ENCODE measurements around the gene TET2. TPM values are rescaled to one million over a fixed set of nuclear protein-coding genes. Genes with fewer than 3 reads are reported as not detected.

Gene TET2
- polyA plus RNA-seq (2013), result 23.1 TPM

GRCh38 chr4:105146276-105147015 lies at the start of gene TET2:
TET2 (plus strand) TSS chr4:105146876; CDS start chr4:105233943, 87,067 bp downstream.
- peak within 1 kb of the TSS; percentile 87 to 100 (median 95) for H3K4me3 ChIP-seq (ENCODE audit: control insufficient read depth in 1 of 7, extremely low read depth in 1 of 7, insufficient read depth in 4 of 7, low read depth in 2 of 7, low read length in 6 of 7)
- no peaks in the 10 kb centered on the region for H3K27me3 ChIP-seq (replicated peaks in 2 of 5; ENCODE audit: control insufficient read depth in 4 of 5, insufficient read depth in 5 of 5, low read length in 4 of 5)
- WGBS (ENCODE audit: insufficient coverage), result 0% methylated on average over 58 of the region's 77 CpGs
- H3K9me3 ChIP-seq (ENCODE audit: control extremely low read depth in 1 of 5, control insufficient read depth in 4 of 5, insufficient read depth in 2 of 5, low read depth in 1 of 5, low read length in 4 of 5), result no peaks in the 10 kb centered on the region
- DNase-seq, result peak; percentile 90 to 95 (median 92)
- ChIA-PET CTCF (interaction anchor here (0.6 to 2.0 kb wide), 5 partner anchors 9 to 328 kb away, joined by 3 to 9 read pairs (median 3); partner anchors contain the start of gene PPA2), POLR2A (interaction anchor here (0.5 to 1.2 kb wide), 5 partner anchors 32 to 203 kb away, joined by 3 to 5 read pairs (median 3); no protein-coding TSS in a partner anchor)
- H3K4me1 ChIP-seq (ENCODE audit: control extremely low read depth in 1 of 4, control insufficient read depth in 4 of 4, insufficient read depth in 4 of 4, low read length in 3 of 4), result peaks cover 9 to 51% (median 30%) of the 10 kb centered on the region in 4 experiments
- peaks cover 0 to 3% (median 0%) of the 10 kb centered on the region in 4 experiments for H3K36me3 ChIP-seq (ENCODE audit: control insufficient read depth in 4 of 4, insufficient read depth in 4 of 4, low read length in 3 of 4)
- peak within 1 kb of the TSS; percentile 96 to 99 for H3K27ac ChIP-seq (ENCODE audit: insufficient read depth in 1 of 2, low read depth in 1 of 2, low read length in 2 of 2, poor library complexity in 1 of 2, severe bottlenecking in 2 of 2)

- no peak overlapping the region for H3K27ac ChIP-seq (ENCODE audit: insufficient read depth in 1 of 2, low read depth in 1 of 2, low read length in 2 of 2, poor library complexity in 1 of 2, severe bottlenecking in 2 of 2)
- POLR2A ChIA-PET, result interaction anchor here (0.6 kb wide), 1 partner anchor 13 kb away, joined by 3 read pairs; no protein-coding TSS in a partner anchor
- H3K4me1 ChIP-seq (ENCODE audit: control extremely low read depth in 1 of 4, control insufficient read depth in 4 of 4, insufficient read depth in 4 of 4, low read length in 3 of 4), result peaks cover 0 to 6% (median 0%) of the 10 kb centered on the region in 4 experiments
- H3K9me3 ChIP-seq (ENCODE audit: control extremely low read depth in 1 of 5, control insufficient read depth in 4 of 5, insufficient read depth in 2 of 5, low read depth in 1 of 5, low read length in 4 of 5), result peaks cover 0 to 22% (median 3%) of the 10 kb centered on the region in 5 experiments
- no peaks in the 10 kb centered on the region for H3K27me3 ChIP-seq (replicated peaks in 2 of 5; ENCODE audit: control insufficient read depth in 4 of 5, insufficient read depth in 5 of 5, low read length in 4 of 5)
- CTCF ChIA-PET, result no interaction called here
- no peak overlapping the region for H3K4me3 ChIP-seq (ENCODE audit: control insufficient read depth in 1 of 7, extremely low read depth in 1 of 7, insufficient read depth in 4 of 7, low read depth in 2 of 7, low read length in 6 of 7)
- DNase-seq, result no peak
- no peaks in the 10 kb centered on the region for H3K36me3 ChIP-seq (ENCODE audit: control insufficient read depth in 4 of 4, insufficient read depth in 4 of 4, low read length in 3 of 4)
Measured at GRCh38 chr4:105102016-105102415, 44.7 kb upstream of the TET2 start.

- CTCF ChIA-PET, result no interaction called here
- Histone ChIP-seq H3K4me3 (ENCODE audit: control insufficient read depth in 1 of 7, extremely low read depth in 1 of 7, insufficient read depth in 4 of 7, low read depth in 2 of 7, low read length in 6 of 7) (no peak overlapping the region), H3K27me3 (replicated peaks in 2 of 5; ENCODE audit: control insufficient read depth in 4 of 5, insufficient read depth in 5 of 5, low read length in 4 of 5) (no peaks in the 10 kb centered on the region), H3K4me1 (ENCODE audit: control extremely low read depth in 1 of 4, control insufficient read depth in 4 of 4, insufficient read depth in 4 of 4, low read length in 3 of 4) (peaks cover 0 to 11% (median 0%) of the 10 kb centered on the region in 4 experiments), H3K9me3 (ENCODE audit: control extremely low read depth in 1 of 5, control insufficient read depth in 4 of 5, insufficient read depth in 2 of 5, low read depth in 1 of 5, low read length in 4 of 5) (no peaks in the 10 kb centered on the region), H3K36me3 (ENCODE audit: control insufficient read depth in 4 of 4, insufficient read depth in 4 of 4, low read length in 3 of 4) (no peaks in the 10 kb centered on the region), H3K27ac (ENCODE audit: insufficient read depth in 1 of 2, low read depth in 1 of 2, low read length in 2 of 2, poor library complexity in 1 of 2, severe bottlenecking in 2 of 2) (no peak overlapping the region)
- DNase-seq, result no peak
- POLR2A ChIA-PET, result no interaction called here
Measured at GRCh38 chr4:105106426-105106825, 40.2 kb upstream of the TET2 start.

GRCh38 chr4:105107095-105107856 lies 39.4 kb upstream of the TET2 start:
- Histone ChIP-seq H3K27ac (ENCODE audit: insufficient read depth in 1 of 2, low read depth in 1 of 2, low read length in 2 of 2, poor library complexity in 1 of 2, severe bottlenecking in 2 of 2) (no peak overlapping the region), H3K4me1 (ENCODE audit: control extremely low read depth in 1 of 4, control insufficient read depth in 4 of 4, insufficient read depth in 4 of 4, low read length in 3 of 4) (peaks cover 0 to 12% (median 0%) of the 10 kb centered on the region in 4 experiments), H3K36me3 (ENCODE audit: control insufficient read depth in 4 of 4, insufficient read depth in 4 of 4, low read length in 3 of 4) (no peaks in the 10 kb centered on the region), H3K9me3 (ENCODE audit: control extremely low read depth in 1 of 5, control insufficient read depth in 4 of 5, insufficient read depth in 2 of 5, low read depth in 1 of 5, low read length in 4 of 5) (no peaks in the 10 kb centered on the region), H3K4me3 (ENCODE audit: control insufficient read depth in 1 of 7, extremely low read depth in 1 of 7, insufficient read depth in 4 of 7, low read depth in 2 of 7, low read length in 6 of 7) (no peak overlapping the region), H3K27me3 (replicated peaks in 2 of 5; ENCODE audit: control insufficient read depth in 4 of 5, insufficient read depth in 5 of 5, low read length in 4 of 5) (no peaks in the 10 kb centered on the region)
- CTCF ChIA-PET, result no interaction called here
- DNase-seq, result peak in 2 of 3 donors; percentile 21 to 25
- 97% methylated on average over 4 of the region's 5 CpGs for WGBS (ENCODE audit: insufficient coverage)
- POLR2A ChIA-PET, result no interaction called here

GRCh38 chr4:105108971-105109370 lies 37.7 kb upstream of the TET2 start:
- no peak for DNase-seq
- H3K27ac ChIP-seq (ENCODE audit: insufficient read depth in 1 of 2, low read depth in 1 of 2, low read length in 2 of 2, poor library complexity in 1 of 2, severe bottlenecking in 2 of 2), result no peak overlapping the region
- ChIA-PET POLR2A (no interaction called here), CTCF (no interaction called here)
- no peaks in the 10 kb centered on the region for H3K27me3 ChIP-seq (replicated peaks in 2 of 5; ENCODE audit: control insufficient read depth in 4 of 5, insufficient read depth in 5 of 5, low read length in 4 of 5)
- H3K9me3 ChIP-seq (ENCODE audit: control extremely low read depth in 1 of 5, control insufficient read depth in 4 of 5, insufficient read depth in 2 of 5, low read depth in 1 of 5, low read length in 4 of 5), result no peaks in the 10 kb centered on the region
- H3K4me3 ChIP-seq (ENCODE audit: control insufficient read depth in 1 of 7, extremely low read depth in 1 of 7, insufficient read depth in 4 of 7, low read depth in 2 of 7, low read length in 6 of 7), result no peak overlapping the region
- H3K4me1 ChIP-seq (ENCODE audit: control extremely low read depth in 1 of 4, control insufficient read depth in 4 of 4, insufficient read depth in 4 of 4, low read length in 3 of 4), result peaks cover 5 to 28% (median 14%) of the 10 kb centered on the region in 4 experiments
- H3K36me3 ChIP-seq (ENCODE audit: control insufficient read depth in 4 of 4, insufficient read depth in 4 of 4, low read length in 3 of 4), result no peaks in the 10 kb centered on the region

- H3K36me3 ChIP-seq (ENCODE audit: control insufficient read depth in 4 of 4, insufficient read depth in 4 of 4, low read length in 3 of 4), result no peaks in the 10 kb centered on the region
- DNase-seq, result no peak
- H3K27ac ChIP-seq (ENCODE audit: insufficient read depth in 1 of 2, low read depth in 1 of 2, low read length in 2 of 2, poor library complexity in 1 of 2, severe bottlenecking in 2 of 2), result no peak overlapping the region
- H3K4me3 ChIP-seq (ENCODE audit: control insufficient read depth in 1 of 7, extremely low read depth in 1 of 7, insufficient read depth in 4 of 7, low read depth in 2 of 7, low read length in 6 of 7), result no peak overlapping the region
- WGBS (ENCODE audit: insufficient coverage), result no CpG with 5 or more reads among the region's 1 CpG
- CTCF ChIA-PET, result no interaction called here
- POLR2A ChIA-PET, result interaction anchor here (0.6 to 0.7 kb wide), 2 partner anchors 24 to 34 kb away, joined by 5 to 8 read pairs; no protein-coding TSS in a partner anchor
- no peaks in the 10 kb centered on the region for H3K27me3 ChIP-seq (replicated peaks in 2 of 5; ENCODE audit: control insufficient read depth in 4 of 5, insufficient read depth in 5 of 5, low read length in 4 of 5)
- H3K9me3 ChIP-seq (ENCODE audit: control extremely low read depth in 1 of 5, control insufficient read depth in 4 of 5, insufficient read depth in 2 of 5, low read depth in 1 of 5, low read length in 4 of 5), result no peaks in the 10 kb centered on the region
- peaks cover 8 to 29% (median 21%) of the 10 kb centered on the region in 4 experiments for H3K4me1 ChIP-seq (ENCODE audit: control extremely low read depth in 1 of 4, control insufficient read depth in 4 of 4, insufficient read depth in 4 of 4, low read length in 3 of 4)
Measured at GRCh38 chr4:105112274-105112673, 34.4 kb upstream of the TET2 start.

DNA sequence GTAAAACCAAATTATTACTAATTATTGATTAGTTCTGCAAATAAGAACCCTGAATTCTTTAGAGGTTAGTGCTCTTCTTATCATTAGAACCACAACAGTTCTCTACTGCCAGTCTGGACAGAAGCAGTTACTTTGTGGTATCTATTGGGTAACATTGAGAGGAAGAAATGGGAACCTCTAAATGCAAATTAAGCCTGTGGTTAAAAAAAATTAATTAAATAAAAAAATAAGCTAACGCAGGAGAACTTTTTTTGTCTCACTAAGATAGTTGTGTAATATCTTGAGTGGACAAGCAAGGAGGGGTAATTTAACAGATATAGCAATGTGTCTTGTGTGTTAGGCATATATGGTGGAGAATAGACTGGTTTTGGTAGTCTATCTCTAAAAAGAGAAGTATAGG lies 32.9 kb upstream of the TET2 start:
- 0% methylated on average over 1 of the region's 1 CpG for WGBS (ENCODE audit: insufficient coverage)
- CTCF ChIA-PET, result interaction anchor here (1.1 kb wide), 1 partner anchor 11 kb away, joined by 3 read pairs; no protein-coding TSS in a partner anchor

More for the DNA sequence above, 32.9 kb upstream of the TET2 start:
- peak; percentile 73 to 92 (median 87) for DNase-seq
- Histone ChIP-seq H3K27me3 (replicated peaks in 2 of 5; ENCODE audit: control insufficient read depth in 4 of 5, insufficient read depth in 5 of 5, low read length in 4 of 5) (no peaks in the 10 kb centered on the region), H3K4me3 (ENCODE audit: control insufficient read depth in 1 of 7, extremely low read depth in 1 of 7, insufficient read depth in 4 of 7, low read depth in 2 of 7, low read length in 6 of 7) (no peak overlapping the region), H3K4me1 (ENCODE audit: control extremely low read depth in 1 of 4, control insufficient read depth in 4 of 4, insufficient read depth in 4 of 4, low read length in 3 of 4) (peaks cover 8 to 27% (median 21%) of the 10 kb centered on the region in 4 experiments), H3K27ac (ENCODE audit: insufficient read depth in 1 of 2, low read depth in 1 of 2, low read length in 2 of 2, poor library complexity in 1 of 2, severe bottlenecking in 2 of 2) (peak overlapping the region in 1 of 2 experiments; percentile 34), H3K36me3 (ENCODE audit: control insufficient read depth in 4 of 4, insufficient read depth in 4 of 4, low read length in 3 of 4) (no peaks in the 10 kb centered on the region), H3K9me3 (ENCODE audit: control extremely low read depth in 1 of 5, control insufficient read depth in 4 of 5, insufficient read depth in 2 of 5, low read depth in 1 of 5, low read length in 4 of 5) (no peaks in the 10 kb centered on the region)
- POLR2A ChIA-PET, result interaction anchor here (0.7 kb wide), 1 partner anchor 33 kb away, joined by 3 read pairs; no protein-coding TSS in a partner anchor

Measured in common myeloid progenitor, CD34-positive (primary cell).